GM23338 (cell line): ENCODE data around the gene C10orf90.

Source experiments
- EZH2 ChIP-seq: fragments of 200-600 bp; sonication (generic); IDR thresholded peaks from one replicate; pipeline ENCODE4 v1.8.0; 2017; ENCODE audit warnings: antibody characterized with exemption, mild to moderate bottlenecking, low read depth; ENCODE audit not compliant: unreplicated experiment
- EZH2phosphoT487 ChIP-seq: fragments of 200-600 bp; sonication (generic); IDR thresholded peaks from one replicate; pipeline ENCODE4 v1.8.1; 2018; ENCODE audit warnings: antibody characterized with exemption; ENCODE audit not compliant: unreplicated experiment
- JUNB ChIP-seq: IDR thresholded peaks from one replicate; pipeline ENCODE4 v1.6.1; 2016; ENCODE audit warnings: antibody characterized with exemption; ENCODE audit not compliant: unreplicated experiment
- POLR2AphosphoS5 ChIP-seq: IDR thresholded peaks from 2 replicates; pipeline ENCODE4 v1.6.1; 2016; ENCODE audit warnings: antibody characterized with exemption, low read depth
- TF ChIP-seq, protein P1 (sequence below), 2 experiments: fragments of 200-600 bp in 1 of 2; sonication (generic) in 1 of 2; conservative IDR thresholded peaks; 2 replicates each; pipeline versions ENCODE4 v1.5.1 to v1.6.1; 2016 to 2017; ENCODE audit warnings: antibody characterized with exemption in 2 of 2, low read depth in 2 of 2, mild to moderate bottlenecking in 2 of 2, moderate library complexity in 1 of 2
- TF ChIP-seq, protein P2 (sequence below): IDR thresholded peaks from one replicate; pipeline ENCODE4 v1.6.1; 2018; ENCODE audit warnings: antibody characterized with exemption; ENCODE audit not compliant: unreplicated experiment

DNA sequence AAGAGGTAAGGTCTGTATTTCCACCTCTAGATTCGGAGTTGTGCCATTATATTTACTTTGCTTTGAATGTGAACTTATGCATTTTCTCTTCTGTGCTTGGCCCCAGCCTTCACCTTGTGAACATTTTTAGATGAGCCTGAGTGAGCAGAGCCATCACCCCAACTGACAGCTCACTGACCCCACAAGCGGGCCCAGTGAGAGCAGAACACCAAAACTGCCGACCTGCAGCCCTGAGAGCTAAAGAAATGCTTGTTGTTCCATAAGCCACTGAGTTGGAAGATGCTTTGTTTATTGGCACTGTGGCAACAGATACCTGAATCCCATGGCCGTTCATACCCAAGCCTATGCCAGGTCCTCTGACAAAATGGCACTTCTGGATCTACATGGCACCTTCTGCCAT is 37.8 kb downstream of the C10orf90 start:
- TF ChIP-seq JUNB, result no peak
- TF ChIP-seq, protein P1, sequence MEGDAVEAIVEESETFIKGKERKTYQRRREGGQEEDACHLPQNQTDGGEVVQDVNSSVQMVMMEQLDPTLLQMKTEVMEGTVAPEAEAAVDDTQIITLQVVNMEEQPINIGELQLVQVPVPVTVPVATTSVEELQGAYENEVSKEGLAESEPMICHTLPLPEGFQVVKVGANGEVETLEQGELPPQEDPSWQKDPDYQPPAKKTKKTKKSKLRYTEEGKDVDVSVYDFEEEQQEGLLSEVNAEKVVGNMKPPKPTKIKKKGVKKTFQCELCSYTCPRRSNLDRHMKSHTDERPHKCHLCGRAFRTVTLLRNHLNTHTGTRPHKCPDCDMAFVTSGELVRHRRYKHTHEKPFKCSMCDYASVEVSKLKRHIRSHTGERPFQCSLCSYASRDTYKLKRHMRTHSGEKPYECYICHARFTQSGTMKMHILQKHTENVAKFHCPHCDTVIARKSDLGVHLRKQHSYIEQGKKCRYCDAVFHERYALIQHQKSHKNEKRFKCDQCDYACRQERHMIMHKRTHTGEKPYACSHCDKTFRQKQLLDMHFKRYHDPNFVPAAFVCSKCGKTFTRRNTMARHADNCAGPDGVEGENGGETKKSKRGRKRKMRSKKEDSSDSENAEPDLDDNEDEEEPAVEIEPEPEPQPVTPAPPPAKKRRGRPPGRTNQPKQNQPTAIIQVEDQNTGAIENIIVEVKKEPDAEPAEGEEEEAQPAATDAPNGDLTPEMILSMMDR (conservative IDR thresholded peaks at IDR 0.05; ENCODE audit: low read depth in 2 of 2), result no peak
- TF ChIP-seq, protein P2, sequence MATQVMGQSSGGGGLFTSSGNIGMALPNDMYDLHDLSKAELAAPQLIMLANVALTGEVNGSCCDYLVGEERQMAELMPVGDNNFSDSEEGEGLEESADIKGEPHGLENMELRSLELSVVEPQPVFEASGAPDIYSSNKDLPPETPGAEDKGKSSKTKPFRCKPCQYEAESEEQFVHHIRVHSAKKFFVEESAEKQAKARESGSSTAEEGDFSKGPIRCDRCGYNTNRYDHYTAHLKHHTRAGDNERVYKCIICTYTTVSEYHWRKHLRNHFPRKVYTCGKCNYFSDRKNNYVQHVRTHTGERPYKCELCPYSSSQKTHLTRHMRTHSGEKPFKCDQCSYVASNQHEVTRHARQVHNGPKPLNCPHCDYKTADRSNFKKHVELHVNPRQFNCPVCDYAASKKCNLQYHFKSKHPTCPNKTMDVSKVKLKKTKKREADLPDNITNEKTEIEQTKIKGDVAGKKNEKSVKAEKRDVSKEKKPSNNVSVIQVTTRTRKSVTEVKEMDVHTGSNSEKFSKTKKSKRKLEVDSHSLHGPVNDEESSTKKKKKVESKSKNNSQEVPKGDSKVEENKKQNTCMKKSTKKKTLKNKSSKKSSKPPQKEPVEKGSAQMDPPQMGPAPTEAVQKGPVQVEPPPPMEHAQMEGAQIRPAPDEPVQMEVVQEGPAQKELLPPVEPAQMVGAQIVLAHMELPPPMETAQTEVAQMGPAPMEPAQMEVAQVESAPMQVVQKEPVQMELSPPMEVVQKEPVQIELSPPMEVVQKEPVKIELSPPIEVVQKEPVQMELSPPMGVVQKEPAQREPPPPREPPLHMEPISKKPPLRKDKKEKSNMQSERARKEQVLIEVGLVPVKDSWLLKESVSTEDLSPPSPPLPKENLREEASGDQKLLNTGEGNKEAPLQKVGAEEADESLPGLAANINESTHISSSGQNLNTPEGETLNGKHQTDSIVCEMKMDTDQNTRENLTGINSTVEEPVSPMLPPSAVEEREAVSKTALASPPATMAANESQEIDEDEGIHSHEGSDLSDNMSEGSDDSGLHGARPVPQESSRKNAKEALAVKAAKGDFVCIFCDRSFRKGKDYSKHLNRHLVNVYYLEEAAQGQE, result no peak
- TF ChIP-seq EZH2phosphoT487, result no peak
- TF ChIP-seq EZH2, result no peak
- TF ChIP-seq POLR2AphosphoS5, result no peak
